ENCODE data around the gene PREX1. TPM values are rescaled to one million over a fixed set of nuclear protein-coding genes. Genes with fewer than 3 reads are reported as not detected.

PREX1 gene
- total and polyA plus RNA-seq, 2 of the 4 experiments (the other 2 are of a cell fraction): 0.67 to 0.72 TPM

GRCh38 chr20:48645666-48646065, 182.1 kb downstream of the PREX1 start:
- intact Hi-C loops (cut with micrococcal nuclease): no loop called here
- Histone ChIP-seq H3K4me3 (ENCODE audit: insufficient read depth, low read depth, low read length) (no peak overlapping the region), H3K27me3 (ENCODE audit: control insufficient read depth, insufficient read depth, low read length) (peaks cover 2% of the 10 kb centered on the region; the same call in 1 of the 2 replicates), H3K4me1 (ENCODE audit: control insufficient read depth, insufficient read depth, low read length) (no peaks in the 10 kb centered on the region), H3K14ac (replicated peaks; ENCODE audit: low read depth, low read length) (no peak overlapping the region), H2AFZ (replicated peaks; ENCODE audit: low read length, poor library complexity) (no peak overlapping the region), H3K4ac (ENCODE audit: low read depth, low read length) (no peak overlapping the region), H3K9me1 (ENCODE audit: insufficient read depth, low read length) (no peaks in the 10 kb centered on the region; the same call in 1 of the 2 replicates), H3K4me2 (ENCODE audit: low read depth, low read length) (no peak overlapping the region), H2AK5ac (ENCODE audit: low read depth, low read length) (no peak overlapping the region), H3K79me1 (ENCODE audit: low read depth in 1 of 2, low read length in 2 of 2) (no peaks in the 10 kb centered on the region), H2AK9ac (replicated peaks; ENCODE audit: low read depth, low read length, poor library complexity) (no peak overlapping the region), H4K8ac (ENCODE audit: low read depth in 2 of 2, low read length in 2 of 2) (no peak overlapping the region), H2BK15ac (ENCODE audit: low read depth, low read length) (no peak overlapping the region), H3K9ac (ENCODE audit: low read depth, low read length) (no peak overlapping the region), H2BK120ac (ENCODE audit: low read depth, low read length) (no peak overlapping the region), H4K5ac (ENCODE audit: low read depth, low read length) (no peak overlapping the region), H2BK20ac (ENCODE audit: low read depth, low read length) (no peak overlapping the region), H3K56ac (ENCODE audit: extremely low read depth, insufficient read depth, low read length) (no peak overlapping the region), H3K27ac (ENCODE audit: insufficient read depth, low read length) (no peak overlapping the region), H4K20me1 (ENCODE audit: insufficient read depth, low read length) (no peaks in the 10 kb centered on the region), H3K36me3 (ENCODE audit: control insufficient read depth, insufficient read depth, low read length) (no peaks in the 10 kb centered on the region), H3K9me3 (ENCODE audit: control insufficient read depth, insufficient read depth, low read length) (no peaks in the 10 kb centered on the region), H3K23ac (ENCODE audit: low read depth, low read length) (no peak overlapping the region), H2BK5ac (ENCODE audit: low read depth, low read length, poor library complexity, severe bottlenecking) (no peak overlapping the region), H3K18ac (ENCODE audit: low read depth, low read length) (no peak overlapping the region), H4K91ac (ENCODE audit: insufficient read depth, low read depth, low read length) (no peak overlapping the region)
- ATAC-seq (ENCODE audit: low read depth) (no peak), DNase-seq (no peak)
- in situ Hi-C loops (cut with MboI; ENCODE audit: low sequenced_read_pairs): no loop called here
- WGBS, 2 experiments (ENCODE audit: extremely low coverage in 2 of 2, insufficient read length in 1 of 2): 93% methylated on average over 3 of the region's 13 CpGs; no CpG with 5 or more reads in 1 of the 2 experiments
- no TSS peak for BruUV-seq (replicated peaks)
- dilution Hi-C loops (cut with HindIII; ENCODE audit: low sequenced_read_pairs, unreplicated experiment): no loop called here
- TF ChIP-seq POLR2A (IDR thresholded peaks at IDR 0.05; ENCODE audit: low read depth, low read length) (no peak), FOS (IDR thresholded peaks at IDR 0.05; ENCODE audit: low read depth, low read length) (no peak), MXI1 (IDR thresholded peaks at IDR 0.05; ENCODE audit: borderline replicate concordance, low read depth, low read length) (no peak), CEBPB (IDR thresholded peaks at IDR 0.05; ENCODE audit: low read depth, low read length) (no peak), USF2 (IDR thresholded peaks at IDR 0.05; ENCODE audit: low read depth, low read length) (no peak), ELK1 (IDR thresholded peaks at IDR 0.05; ENCODE audit: borderline replicate concordance, low read depth, low read length) (no peak), MAZ (IDR thresholded peaks at IDR 0.05; ENCODE audit: borderline replicate concordance, low read depth, low read length) (no peak), NFE2L2 (IDR thresholded peaks at IDR 0.05; ENCODE audit: low read depth, low read length) (no peak), RCOR1 (IDR thresholded peaks at IDR 0.05; ENCODE audit: insufficient replicate concordance, low read length) (no peak), RAD21 (IDR thresholded peaks at IDR 0.05; ENCODE audit: low read length) (no peak), BHLHE40 (IDR thresholded peaks at IDR 0.05; ENCODE audit: low read depth, low read length) (no peak), CHD1 (IDR thresholded peaks at IDR 0.05; ENCODE audit: low read depth, low read length) (no peak)
- ChIA-PET POLR2A (ENCODE audit: unreplicated experiment) (no interaction called here), CTCF (no interaction called here)
